Keratinocyte (primary cell): Measurements from ENCODE around the gene CYP17A1. TPM values are rescaled to one million over a fixed set of nuclear protein-coding genes. Genes with fewer than 3 reads are reported as not detected.

ENCODE experiments used
- DNase-seq: peaks from one replicate; pipeline ENCODE4 v3.0.0-alpha.2; 2011; ENCODE audit warnings: low read depth, missing footprints, low spot score
- FAIRE-seq: peaks from 2 replicates; lab custom pipeline; 2011; peaks lifted over from hg19 to GRCh38; lab: Jason Lieb, UNC
- H2AFZ ChIP-seq: 2 replicates; pipeline ENCODE4 v1.6.0; 2012; ENCODE audit warnings: low read length, control low read depth, inconsistent platforms; ENCODE audit not compliant: control insufficient read depth
- H3K27ac ChIP-seq: 2 replicates; pipeline ENCODE4 v1.5.1; 2011; ENCODE audit warnings: low read length; ENCODE audit not compliant: control insufficient read depth, insufficient read depth
- H3K27me3 ChIP-seq: 3 replicates; pipeline ENCODE4 v1.6.0; 2011; ENCODE audit warnings: low read length; ENCODE audit not compliant: control insufficient read depth, insufficient read depth; ENCODE audit errors: extremely low read depth
- H3K36me3 ChIP-seq, 2 experiments: 2 replicates in 1 of 2; 3 replicates in 1 of 2; pipeline ENCODE4 v1.5.1; 2011; ENCODE audit warnings: low read length in 2 of 2, mild to moderate bottlenecking in 1 of 2; ENCODE audit not compliant: control insufficient read depth in 2 of 2, insufficient read depth in 2 of 2; ENCODE audit errors: extremely low read depth in 1 of 2
- H3K4me1 ChIP-seq: 3 replicates; pipeline ENCODE4 v1.5.1; 2011; ENCODE audit warnings: low read length; ENCODE audit not compliant: control insufficient read depth, insufficient read depth; ENCODE audit errors: extremely low read depth
- H3K4me2 ChIP-seq: 3 replicates; pipeline ENCODE4 v1.6.0; 2011; ENCODE audit warnings: low read depth, low read length; ENCODE audit not compliant: control insufficient read depth, insufficient read depth; ENCODE audit errors: extremely low read depth
- H3K4me3 ChIP-seq, 3 experiments: fragments of 200-600 bp in 1 of 3; sonication (generic) in 1 of 3; 2 replicates in 2 of 3; 3 replicates in 1 of 3; pipeline ENCODE4 v1.5.1; 2011 to 2016; ENCODE audit warnings: low read length in 3 of 3, mild to moderate bottlenecking in 3 of 3, control low read depth in 2 of 3, inconsistent platforms in 1 of 3, low read depth in 1 of 3, mixed read lengths in 1 of 3, mixed run types in 1 of 3, moderate library complexity in 1 of 3; ENCODE audit not compliant: control insufficient read depth in 2 of 3, insufficient read depth in 2 of 3; ENCODE audit errors: extremely low read depth in 1 of 3
- H3K79me2 ChIP-seq: 2 replicates; pipeline ENCODE4 v1.6.0; 2012; ENCODE audit warnings: low read length; ENCODE audit not compliant: control insufficient read depth, insufficient read depth
- H3K9ac ChIP-seq: 3 replicates; pipeline ENCODE4 v1.6.0; 2011; ENCODE audit warnings: low read length; ENCODE audit not compliant: control insufficient read depth, insufficient read depth; ENCODE audit errors: extremely low read depth
- H3K9me1 ChIP-seq: 3 replicates; pipeline ENCODE4 v1.6.0; 2011; ENCODE audit warnings: low read length; ENCODE audit not compliant: control insufficient read depth, insufficient read depth; ENCODE audit errors: extremely low read depth
- H3K9me3 ChIP-seq: 2 replicates; pipeline ENCODE4 v1.5.1; 2012; ENCODE audit warnings: low read depth, low read length; ENCODE audit not compliant: control insufficient read depth
- H4K20me1 ChIP-seq: 3 replicates; pipeline ENCODE4 v1.6.0; 2011; ENCODE audit warnings: low read length; ENCODE audit not compliant: control insufficient read depth, insufficient read depth; ENCODE audit errors: extremely low read depth
- CTCF ChIP-seq, 3 experiments: IDR thresholded peaks in 1 of 3; conservative IDR thresholded peaks in 1 of 3; optimal IDR thresholded peaks in 1 of 3; 2 replicates in 2 of 3; 3 replicates in 1 of 3; pipeline versions ENCODE3 to v1.5.1; 2011; ENCODE audit warnings: low read length in 3 of 3, mild to moderate bottlenecking in 3 of 3, moderate library complexity in 2 of 3, control low read depth in 1 of 3, inconsistent platforms in 1 of 3; ENCODE audit not compliant: insufficient read depth in 2 of 3; ENCODE audit errors: extremely low read depth in 1 of 3
- EZH2 ChIP-seq: IDR thresholded peaks from one replicate; pipeline ENCODE4 v1.6.1; 2012; ENCODE audit warnings: inconsistent platforms, mild to moderate bottlenecking, low read length, moderate library complexity
- dilution Hi-C: fragments of 300-500 bp; cut with MboI; formaldehyde crosslinking; loops from one replicate; pipeline ENCODE4 v1.7.0; 2020; ENCODE audit warnings: low sequenced_read_pairs; ENCODE audit not compliant: extremely low pct_ligation_motif_present
- polyA plus RNA-seq, 5 experiments: library from polyadenylated mRNA; depleted of rRNA in 3 of 5; stranded (reverse) in 3 of 5; stranded (forward) in 1 of 5; unstranded in 1 of 5; fragments of >200 nt; gene quantifications; 1 replicate in 1 of 5; 2 replicates in 3 of 5; 3 replicates in 1 of 5; pipeline versions ENCODE4 v1.2.1 to v1.2.3, GENCODE V29; 2011 to 2012; ENCODE audit warnings: missing spikeins in 2 of 5, low read depth in 1 of 5, low replicate concordance in 1 of 5

CYP17A1 gene
- polyA plus RNA-seq, 1 donor (not counting 4 experiments of a cell fraction or from before 2014, with no cell fraction given), result not detected

GRCh38 chr10:102878629-102879028 lies 41.4 kb upstream of the CYP17A1 start:
- no peak for TF ChIP-seq EZH2
- TF ChIP-seq CTCF (optimal IDR thresholded peaks at IDR 0.05 in 1 of 3, IDR thresholded peaks at IDR 0.05 in 1 of 3, conservative IDR thresholded peaks at IDR 0.05 in 1 of 3; ENCODE audit: extremely low read depth in 1 of 3, insufficient read depth in 2 of 3, low read length in 3 of 3), result no peak
- Histone ChIP-seq H3K9me3 (no peaks in the 10 kb centered on the region), H3K4me2 (no peak overlapping the region), H3K36me3 (no peaks in the 10 kb centered on the region), H3K9me1 (no peaks in the 10 kb centered on the region), H3K9ac (no peak overlapping the region), H3K4me1 (no peaks in the 10 kb centered on the region), H3K27ac (no peak overlapping the region), H4K20me1 (no peaks in the 10 kb centered on the region), H3K79me2 (no peaks in the 10 kb centered on the region), H3K27me3 (no peaks in the 10 kb centered on the region), H3K4me3 (no peak overlapping the region), H2AFZ (no peak overlapping the region)
- DNase-seq, result no peak
- dilution Hi-C loops, result no loop called here
- no peak for FAIRE-seq

GRCh38 chr10:102876747-102877153 lies 39.5 kb upstream of the CYP17A1 start:
- H2AFZ ChIP-seq, result no peak overlapping the region
- dilution Hi-C loops, result no loop called here
- H3K9me1 ChIP-seq, result no peaks in the 10 kb centered on the region
- no peak for DNase-seq
- no peaks in the 10 kb centered on the region for H4K20me1 ChIP-seq
- H3K27me3 ChIP-seq, result no peaks in the 10 kb centered on the region
- no peak overlapping the region for H3K27ac ChIP-seq
- FAIRE-seq, result no peak
- no peak overlapping the region for H3K4me2 ChIP-seq
- no peaks in the 10 kb centered on the region for H3K36me3 ChIP-seq
- H3K9me3 ChIP-seq, result no peaks in the 10 kb centered on the region
- TF ChIP-seq EZH2 (no peak), CTCF (optimal IDR thresholded peaks at IDR 0.05 in 1 of 3, IDR thresholded peaks at IDR 0.05 in 1 of 3, conservative IDR thresholded peaks at IDR 0.05 in 1 of 3; ENCODE audit: extremely low read depth in 1 of 3, insufficient read depth in 2 of 3, low read length in 3 of 3) (no peak)
- no peaks in the 10 kb centered on the region for H3K4me1 ChIP-seq
- no peak overlapping the region for H3K9ac ChIP-seq
- no peaks in the 10 kb centered on the region for H3K79me2 ChIP-seq
- H3K4me3 ChIP-seq, result no peak overlapping the region
